Right lobe of liver (tissue), 6 donors: ENCODE results near the gene INKA1. TPM values are rescaled to one million over a fixed set of nuclear protein-coding genes. Genes with fewer than 3 reads are reported as not detected.

ENCODE experiments used
- ATAC-seq, 4 donors: fragments of 200-7000 bp; cut with Tn5 transposase; one replicate each; pipeline ENCODE4 v1.9.1; 2020; ENCODE audit warnings: mild to moderate bottlenecking in 4 of 4, moderate library complexity in 4 of 4
- DNase-seq, 3 donors: peaks; one replicate each; pipeline ENCODE4 v3.0.0-alpha.2; 2020
- H3K27ac ChIP-seq, 3 donors: fragments of 200-600 bp; one replicate each; pipeline ENCODE4 v1.8.0; 2022
- H3K27me3 ChIP-seq, 2 donors: fragments of 200-600 bp; one replicate each; pipeline ENCODE4 v1.8.0; 2022
- H3K36me3 ChIP-seq, 4 donors: fragments of 200-600 bp; sonication (generic) in 1 of 4; one replicate each; pipeline versions ENCODE4 v1.5.1 to v1.8.0; 2017 to 2022; ENCODE audit warnings: control low read depth in 1 of 4
- H3K4me1 ChIP-seq, 4 donors: fragments of 200-600 bp; sonication (generic) in 1 of 4; one replicate each; pipeline versions ENCODE4 v1.5.1 to v1.8.0; 2017 to 2022; ENCODE audit warnings: control low read depth in 1 of 4
- H3K4me3 ChIP-seq, 3 donors: fragments of 200-600 bp; one replicate each; pipeline ENCODE4 v1.8.0; 2022
- H3K9me3 ChIP-seq, 4 donors: fragments of 200-600 bp; sonication (generic) in 1 of 4; one replicate each; pipeline versions ENCODE4 v1.5.1 to v1.8.0; 2017 to 2022; ENCODE audit warnings: control low read depth in 1 of 4
- CTCF ChIP-seq, 4 donors: fragments of 200-600 bp in 3 of 4; fragments of 450-650 bp in 1 of 4; IDR thresholded peaks; one replicate each; pipeline versions ENCODE4 v1.5.1 to v1.8.0; 2016 to 2022; ENCODE audit warnings: antibody characterized with exemption in 4 of 4, mild to moderate bottlenecking in 2 of 4
- POLR2A ChIP-seq: fragments of 450-650 bp; IDR thresholded peaks from one replicate; pipeline ENCODE4 v1.6.1; 2017; ENCODE audit warnings: antibody characterized with exemption, mild to moderate bottlenecking
- WGBS: methylation state at CpG from one replicate; pipeline ENCODE4 v1.1.6; 2018; ENCODE audit warnings: low coverage, low lambda C conversion rate; ENCODE audit not compliant: insufficient coverage; ENCODE audit errors: missing lambda C conversion rate; 5-methylcytosine and 5-hydroxymethylcytosine counted together
- intact Hi-C, 2 donors: fragments of 100-400 bp; cut with DNase I; formaldehyde crosslinking; loops; one replicate each; pipeline versions ENCODE4 v1.11.2 to v1.14.1; 2022
- total RNA-seq, 6 experiments: library from RNA; depleted of rRNA in 2 of 6; stranded (reverse); fragments of >200 nt in 2 of 6; fragmentation: NEBNext Ultra II Directional in 3 of 6; extraction: Animal tissue kit (Norgen Biotek cat#: 25700) in 3 of 6; gene quantifications; one replicate each; pipeline versions ENCODE4 v1.1.0 to v1.2.4, GENCODE V29; 2016 to 2023
- donor health status: DM: no; HTN: yes; CAD: no.
- donor health status: DM: no; HTN: no; CAD: no.
- donor health status: DM: no; HTN: no; CAD: no.
- donor health status: DM: no; HTN: yes; CAD: no.
- donor health status: DM: no; HTN: yes; CAD: no.

INKA1 gene
- total RNA-seq, 6 experiments from 2014 or later = 0.46 to 1.2 (median 0.73) TPM

- no peaks in the 10 kb centered on the region for H3K9me3 ChIP-seq
- DNase-seq (no peak), ATAC-seq (no peak)
These were observed 38.1 kb downstream of the INKA1 start for GRCh38 chr3:49841126-49841696.

GRCh38 chr3:49841806-49842205, 38.7 kb downstream of the INKA1 start:
- no peaks in the 10 kb centered on the region for H3K27me3 ChIP-seq
- ATAC-seq (no peak), DNase-seq (no peak)
- H3K4me3 ChIP-seq = no peak overlapping the region
- intact Hi-C loops = loop anchor here (5.0 to 10.0 kb wide), 3 partner anchors 40 to 137 kb away; partner anchors contain the start of genes INKA1 (in 1 of the 2) and MST1R (in 1 of the 2)
- no peak overlapping the region for H3K27ac ChIP-seq
- H3K9me3 ChIP-seq = no peaks in the 10 kb centered on the region
- H3K4me1 ChIP-seq = peaks cover 0 to 12% (median 0%) of the 10 kb centered on the region in 4 donors
- no peak for TF ChIP-seq POLR2A
- no peak for TF ChIP-seq CTCF (IDR thresholded peaks at IDR 0.05)
- no peaks in the 10 kb centered on the region for H3K36me3 ChIP-seq
- WGBS = no CpG with 5 or more reads among the region's 7 CpGs

More at GRCh38 chr3:49841126-49841696, 38.1 kb downstream of the INKA1 start:
- H3K27me3 ChIP-seq = no peaks in the 10 kb centered on the region
- peaks cover 0 to 12% (median 0%) of the 10 kb centered on the region in 4 donors for H3K4me1 ChIP-seq
- H3K36me3 ChIP-seq = no peaks in the 10 kb centered on the region
- no peak overlapping the region for H3K4me3 ChIP-seq
- H3K27ac ChIP-seq = no peak overlapping the region
- TF ChIP-seq CTCF (IDR thresholded peaks at IDR 0.05) (peak in 2 of 4 donors; percentile 21 to 34), POLR2A (no peak)
- intact Hi-C loops = loop anchor here (5.0 to 10.0 kb wide), 3 partner anchors 39 to 136 kb away; partner anchors contain the start of genes INKA1 (in 1 of the 2) and MST1R (in 1 of the 2)

GRCh38 chr3:49842843-49843517, 39.9 kb downstream of the INKA1 start:
- no CpG with 5 or more reads among the region's 3 CpGs for WGBS
- ATAC-seq (no peak), DNase-seq (no peak)
- Histone ChIP-seq H3K9me3 (no peaks in the 10 kb centered on the region), H3K27me3 (no peaks in the 10 kb centered on the region), H3K27ac (no peak overlapping the region), H3K4me3 (no peak overlapping the region), H3K36me3 (no peaks in the 10 kb centered on the region), H3K4me1 (peaks cover 0 to 12% (median 0%) of the 10 kb centered on the region in 4 donors)
- intact Hi-C loops = loop anchor here (5.0 to 10.0 kb wide), 3 partner anchors 41 to 138 kb away; partner anchors contain the start of genes INKA1 (in 1 of the 2) and MST1R (in 1 of the 2)
- TF ChIP-seq POLR2A (no peak), CTCF (IDR thresholded peaks at IDR 0.05) (no peak)

GRCh38 chr3:49844464-49845183, 41.6 kb downstream of the INKA1 start:
- DNase-seq (no peak), ATAC-seq (no peak)
- H3K9me3 ChIP-seq = no peaks in the 10 kb centered on the region
- no peak overlapping the region for H3K4me3 ChIP-seq
- no peak for TF ChIP-seq CTCF (IDR thresholded peaks at IDR 0.05)
- no peak for TF ChIP-seq POLR2A
- WGBS = 78% methylated on average over 4 of the region's 5 CpGs
- no peak overlapping the region for H3K27ac ChIP-seq
- no peaks in the 10 kb centered on the region for H3K36me3 ChIP-seq
- peaks cover 0 to 9% (median 0%) of the 10 kb centered on the region in 4 donors for H3K4me1 ChIP-seq
- intact Hi-C loops = loop anchor here (5.0 to 10.0 kb wide), 3 partner anchors 42 to 140 kb away; partner anchors contain the start of genes INKA1 (in 1 of the 2) and MST1R (in 1 of the 2)
- H3K27me3 ChIP-seq = no peaks in the 10 kb centered on the region
